ENCODE measurements around the gene MAML3. TPM values are rescaled to one million over a fixed set of nuclear protein-coding genes. Genes with fewer than 3 reads are reported as not detected.

MAML3 gene
- total RNA-seq, 4 donors from 2014 or later: 16.1 to 40.0 (median 18.1) TPM

- H3K27ac ChIP-seq: no peak overlapping the region
- H3K4me1 ChIP-seq: peaks cover 0 to 7% (median 2%) of the 10 kb centered on the region in 4 donors
- intact Hi-C loops (cut with DNase I; ENCODE audit: low total_unique reads) (no loop called here), in situ Hi-C loops (cut with MboI; ENCODE audit: low pct_ligation_motif_present in 1 of 4, low pct_unique_long_range_greater_than_20kb in 1 of 4, low sequenced_read_pairs in 3 of 4) (no loop called here)
- H3K9me3 ChIP-seq: peaks cover 0 to 6% of the 10 kb centered on the region in 2 donors
- no peaks in the 10 kb centered on the region for H3K27me3 ChIP-seq
- TF ChIP-seq CTCF (IDR thresholded peaks at IDR 0.05) (no peak), POLR2AphosphoS5 (IDR thresholded peaks at IDR 0.05) (no peak), EP300 (IDR thresholded peaks at IDR 0.05; ENCODE audit: low read depth) (no peak), POLR2A (IDR thresholded peaks at IDR 0.05) (no peak)
- no peak overlapping the region for H3K4me3 ChIP-seq
- DNase-seq: no peak
- 89 to 92% methylated on average over 3 to 5 of the region's 5 CpGs for WGBS, 2 donors (ENCODE audit: low coverage in 1 of 2)
- peaks cover 0 to 26% (median 13%) of the 10 kb centered on the region in 4 donors for H3K36me3 ChIP-seq
Observed at GRCh38 chr4:139696491-139696890, 457.5 kb downstream of the MAML3 start.

- Histone ChIP-seq H3K4me3 (no peak overlapping the region), H3K36me3 (peaks cover 0 to 26% (median 13%) of the 10 kb centered on the region in 4 donors), H3K27ac (no peak overlapping the region), H3K27me3 (no peaks in the 10 kb centered on the region), H3K9me3 (peaks cover 0 to 6% of the 10 kb centered on the region in 2 donors), H3K4me1 (peaks cover 0 to 7% (median 2%) of the 10 kb centered on the region in 4 donors)
- in situ Hi-C loops (cut with MboI; ENCODE audit: low pct_ligation_motif_present in 1 of 4, low pct_unique_long_range_greater_than_20kb in 1 of 4, low sequenced_read_pairs in 3 of 4) (no loop called here), intact Hi-C loops (cut with DNase I; ENCODE audit: low total_unique reads) (no loop called here)
- TF ChIP-seq EP300 (IDR thresholded peaks at IDR 0.05; ENCODE audit: low read depth): no peak
- WGBS, 2 donors (ENCODE audit: low coverage in 1 of 2): 87 to 90% methylated on average over 3 of the region's 3 CpGs
- DNase-seq: no peak
Observed at GRCh38 chr4:139694522-139695107, 459.4 kb downstream of the MAML3 start.

GRCh38 chr4:139692309-139693012, 461.5 kb downstream of the MAML3 start:
- WGBS, 2 donors (ENCODE audit: low coverage in 1 of 2): 48% methylated on average over 4 of the region's 4 CpGs; no CpG with 5 or more reads in 1 of the 2 donors
- Histone ChIP-seq H3K9me3 (peaks cover 0 to 6% of the 10 kb centered on the region in 2 donors), H3K4me1 (peaks cover 0 to 7% (median 2%) of the 10 kb centered on the region in 4 donors), H3K27me3 (no peaks in the 10 kb centered on the region), H3K4me3 (no peak overlapping the region), H3K36me3 (peaks cover 0 to 26% (median 13%) of the 10 kb centered on the region in 4 donors), H3K27ac (no peak overlapping the region)
- no peak for DNase-seq
- in situ Hi-C loops (cut with MboI; ENCODE audit: low pct_ligation_motif_present in 1 of 4, low pct_unique_long_range_greater_than_20kb in 1 of 4, low sequenced_read_pairs in 3 of 4) (no loop called here), intact Hi-C loops (cut with DNase I; ENCODE audit: low total_unique reads) (no loop called here)
- no peak for TF ChIP-seq POLR2AphosphoS5 (IDR thresholded peaks at IDR 0.05)
- TF ChIP-seq POLR2A (IDR thresholded peaks at IDR 0.05): no peak
- TF ChIP-seq CTCF (IDR thresholded peaks at IDR 0.05): no peak
- TF ChIP-seq EP300 (IDR thresholded peaks at IDR 0.05; ENCODE audit: low read depth): no peak

- Histone ChIP-seq H3K4me1 (peaks cover 0 to 19% (median 10%) of the 10 kb centered on the region in 4 donors), H3K9me3 (no peaks in the 10 kb centered on the region), H3K36me3 (peaks cover 0 to 7% (median 3%) of the 10 kb centered on the region in 4 donors), H3K27ac (no peak overlapping the region), H3K27me3 (no peaks in the 10 kb centered on the region), H3K4me3 (no peak overlapping the region)
- DNase-seq: no peak
- intact Hi-C loops (cut with DNase I; ENCODE audit: low total_unique reads): no loop called here
- no peak for TF ChIP-seq EP300 (IDR thresholded peaks at IDR 0.05; ENCODE audit: low read depth)
- TF ChIP-seq POLR2A (IDR thresholded peaks at IDR 0.05): no peak
- no peak for TF ChIP-seq CTCF (IDR thresholded peaks at IDR 0.05)
- TF ChIP-seq POLR2AphosphoS5 (IDR thresholded peaks at IDR 0.05): no peak
- in situ Hi-C loops (cut with MboI; ENCODE audit: low pct_ligation_motif_present in 1 of 4, low pct_unique_long_range_greater_than_20kb in 1 of 4, low sequenced_read_pairs in 3 of 4): no loop called here
Observed at GRCh38 chr4:139690419-139690818, 463.6 kb downstream of the MAML3 start.

All from transverse colon (tissue), 4 donors.